Cerebellar nuclear complex (tissue), 1 donor: ENCODE results near the gene AKT1.

Experiments
- DNase-seq, 2 experiments: peaks; one replicate each; lab custom pipeline; 2025; lab: John Stamatoyannopoulos, UW

The AKT1 gene

DNA sequence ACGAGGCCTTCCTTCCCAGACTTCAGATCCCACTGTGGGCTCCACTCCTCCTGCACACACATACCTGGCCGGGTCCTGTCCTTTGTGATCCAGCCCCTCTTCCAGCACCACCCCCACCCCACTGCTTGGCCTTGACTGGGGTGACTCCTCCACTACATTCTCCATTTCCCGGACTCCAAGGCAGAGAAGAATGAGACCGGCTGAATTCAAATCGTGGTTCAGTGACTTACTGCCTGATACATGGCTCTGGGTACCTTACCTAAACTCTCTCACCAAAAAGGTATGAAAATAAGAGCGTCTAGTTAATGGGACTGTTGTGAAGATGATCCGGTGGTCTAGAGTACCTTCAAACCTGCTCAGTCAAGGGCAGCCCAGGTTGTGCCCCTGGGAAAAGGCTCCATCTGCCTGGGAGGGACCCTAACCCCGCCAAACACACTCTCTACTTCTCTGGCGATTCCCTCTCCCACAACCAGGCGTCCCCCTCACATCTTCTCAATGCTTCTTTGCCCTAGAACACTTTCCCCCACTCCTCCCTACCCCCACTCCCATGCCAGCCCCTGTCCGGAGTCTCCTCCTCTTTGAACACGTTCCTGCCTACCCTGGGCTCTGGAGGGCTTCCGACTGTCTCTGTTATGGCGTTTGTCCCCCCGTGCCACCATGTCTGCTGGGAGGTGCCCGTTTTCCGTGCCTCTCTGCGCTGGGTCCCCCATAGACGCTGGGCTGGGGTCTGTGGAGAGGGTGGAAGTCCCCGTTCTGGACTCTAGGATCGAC lies 3.9 kb upstream of the AKT1 start:
- DNase-seq = no peak

DNA sequence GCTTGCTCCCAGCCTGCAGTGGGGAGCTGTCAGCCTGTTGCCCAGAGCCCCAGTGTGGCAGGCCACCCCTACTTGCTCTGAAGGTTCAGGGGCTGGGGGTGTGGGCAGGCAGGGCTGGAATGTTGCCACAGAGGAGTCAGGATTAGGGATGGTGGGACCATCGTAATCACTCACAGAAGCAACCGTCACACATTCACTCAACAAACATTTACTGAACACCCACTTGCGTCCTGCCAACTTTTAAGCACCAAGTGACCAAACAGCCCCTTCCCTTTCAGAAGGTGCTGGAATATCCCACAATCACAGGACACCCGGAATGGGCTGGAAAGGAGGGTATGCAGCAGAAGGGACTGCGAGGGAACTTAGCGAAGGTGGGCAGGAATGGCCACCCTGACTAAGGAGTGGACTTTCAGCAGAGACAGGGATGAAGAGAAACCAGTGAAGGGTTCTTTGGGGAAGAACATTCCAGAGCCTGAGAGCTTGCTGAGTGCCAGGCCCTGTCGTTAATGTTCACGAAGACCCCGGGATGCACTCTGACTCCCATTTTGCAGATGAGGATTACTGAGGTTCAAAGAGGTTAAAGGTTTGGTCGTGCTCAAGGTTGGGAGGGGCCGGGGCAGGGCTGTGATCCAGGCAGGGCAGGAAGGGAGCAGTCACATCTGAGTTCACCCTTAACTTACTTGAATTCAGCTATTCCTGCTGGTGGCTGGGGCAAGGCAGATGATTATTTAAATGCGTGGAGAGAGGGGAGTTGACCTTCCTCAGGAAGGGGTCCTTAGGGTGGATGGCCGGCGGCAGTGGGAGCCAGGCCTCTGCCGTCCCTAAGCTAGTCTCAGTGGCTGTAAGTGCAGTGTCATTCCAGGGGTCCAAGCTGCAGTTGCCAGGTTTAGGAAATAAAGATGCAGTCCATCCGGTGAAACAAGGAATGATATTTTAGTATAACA lies 3.0 kb upstream of the AKT1 start:
- DNase-seq = no peak

DNA sequence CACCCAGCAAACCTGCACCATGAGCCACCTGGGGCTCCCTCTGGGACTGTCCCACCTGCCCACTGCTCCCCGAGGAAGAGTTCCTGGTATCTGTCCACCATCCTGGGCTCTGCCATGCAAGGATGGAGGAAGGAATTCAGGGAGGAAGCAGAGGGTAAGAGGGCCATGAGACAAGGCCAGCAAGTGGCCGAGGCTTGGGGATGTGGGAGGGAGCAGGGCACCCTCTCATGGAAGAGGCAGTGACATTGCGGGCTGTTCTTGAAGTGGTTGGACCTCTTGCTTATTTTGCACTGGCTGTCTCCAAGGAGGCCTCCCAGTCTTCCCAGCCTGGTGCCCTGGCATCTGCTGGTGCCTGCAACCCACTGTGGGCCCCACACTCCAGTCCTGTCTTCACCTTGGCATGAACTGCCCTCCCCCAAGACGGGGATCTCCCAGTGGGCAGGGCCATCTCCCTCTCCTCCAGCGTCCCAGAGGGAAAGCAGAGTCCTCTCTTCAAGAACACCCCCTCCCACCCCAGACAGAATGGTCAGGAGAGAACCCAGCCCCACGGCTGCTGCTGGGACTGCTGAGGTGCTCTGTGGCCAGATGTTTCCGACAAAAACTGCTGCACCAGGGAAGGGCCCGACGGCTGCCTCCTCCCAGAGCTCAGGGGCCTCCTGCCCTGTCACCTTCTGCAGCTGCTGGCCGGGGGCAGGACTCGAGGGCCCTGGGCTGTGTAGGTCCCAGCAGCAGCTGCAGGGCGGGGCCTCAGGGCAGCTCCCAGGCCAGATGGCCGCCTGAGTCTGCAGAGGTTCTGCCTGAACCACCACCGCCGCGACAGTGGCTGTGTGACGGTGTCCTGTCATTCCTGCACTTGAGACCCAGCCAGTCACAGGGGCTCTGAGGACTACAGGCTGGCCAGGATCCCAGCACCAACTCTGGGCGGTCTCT lies 1.8 kb upstream of the AKT1 start:
- no peak for DNase-seq

GRCh38 chr14:104796687-104797081 lies 1.1 kb upstream of the AKT1 start:
- DNase-seq = no peak

DNA sequence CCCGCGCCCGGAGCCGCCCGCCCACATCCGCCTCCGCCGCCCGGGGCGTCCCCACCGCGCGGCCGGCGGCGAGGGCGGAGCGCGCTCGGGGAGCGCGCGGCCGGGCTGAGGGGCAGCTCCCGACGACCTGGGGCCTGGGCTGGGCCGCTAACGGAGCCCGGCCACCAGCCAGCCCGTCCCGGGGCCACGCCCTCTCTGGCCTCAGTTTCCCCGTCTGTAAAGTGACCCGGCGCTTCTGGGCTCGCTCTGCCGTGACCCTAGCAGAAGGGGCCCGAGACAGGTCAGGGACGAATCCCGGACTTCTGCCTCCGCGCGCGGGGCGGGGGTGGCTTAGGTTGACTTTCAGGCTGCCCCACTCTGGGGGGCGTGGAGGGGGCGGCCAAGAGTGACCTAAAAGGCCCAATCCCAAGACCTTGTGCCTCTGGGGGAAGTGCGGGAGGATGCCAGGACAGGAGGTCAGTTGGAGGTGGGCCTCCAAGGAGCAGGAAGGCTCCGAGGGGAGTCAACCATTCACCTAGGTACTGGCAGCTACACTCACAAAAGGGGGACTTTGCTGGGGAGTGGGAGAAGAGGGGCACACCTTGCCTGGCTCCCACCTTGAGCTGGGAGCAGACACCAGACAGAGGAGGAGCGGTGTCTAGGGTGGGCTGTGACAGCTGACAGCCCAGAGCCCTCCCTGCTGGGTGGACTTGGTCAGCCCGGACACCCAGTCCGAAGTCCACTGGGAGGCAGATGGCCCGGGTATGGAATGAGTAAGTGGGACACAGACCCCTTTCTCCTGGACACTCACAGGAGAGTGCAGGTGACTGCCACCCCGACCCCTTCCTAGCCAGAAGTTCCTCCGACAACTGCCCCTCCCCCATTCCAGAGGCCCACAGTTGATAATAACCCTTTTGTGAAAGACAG lies 486 bp upstream of the AKT1 start:
- DNase-seq = no peak

DNA sequence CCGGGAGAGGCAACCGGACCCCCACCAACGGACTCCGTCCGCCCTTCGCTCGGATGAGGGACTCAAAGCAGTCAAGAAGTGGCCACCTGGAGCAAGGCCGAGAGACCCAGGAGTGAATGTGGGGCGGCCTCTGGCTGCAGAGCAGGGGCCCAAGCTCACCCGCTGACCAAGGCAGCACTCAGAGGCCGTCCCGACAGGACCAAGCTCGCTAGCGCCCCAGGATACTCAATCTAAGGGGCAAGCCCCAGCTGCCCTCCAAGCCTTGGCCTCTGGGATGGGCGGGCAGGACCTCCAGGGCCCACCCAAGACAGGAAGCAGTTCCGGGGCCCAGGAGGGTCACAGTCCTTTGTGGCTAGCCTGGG lies 936 bp downstream of the AKT1 start:
- no peak for DNase-seq

DNA sequence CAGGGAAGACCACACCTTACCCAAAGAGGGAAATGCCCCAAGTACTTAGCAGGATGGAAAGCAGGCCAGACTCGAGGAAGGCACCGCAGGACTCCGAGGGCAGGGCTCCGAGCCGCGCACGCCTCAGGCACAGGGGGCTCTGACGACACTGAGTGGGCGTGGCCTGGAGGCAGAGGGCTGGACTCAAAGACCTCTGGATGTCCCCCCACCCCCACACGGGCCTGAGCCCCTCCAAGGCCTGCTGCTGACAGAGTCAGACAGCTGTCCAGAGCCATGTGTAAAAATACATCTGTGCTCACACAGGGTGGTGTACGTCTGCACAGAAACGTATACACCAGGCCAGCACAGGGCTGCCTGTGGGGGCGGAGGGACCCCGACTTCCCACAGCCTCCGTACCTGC lies 1.4 kb downstream of the AKT1 start:
- no peak for DNase-seq

DNA sequence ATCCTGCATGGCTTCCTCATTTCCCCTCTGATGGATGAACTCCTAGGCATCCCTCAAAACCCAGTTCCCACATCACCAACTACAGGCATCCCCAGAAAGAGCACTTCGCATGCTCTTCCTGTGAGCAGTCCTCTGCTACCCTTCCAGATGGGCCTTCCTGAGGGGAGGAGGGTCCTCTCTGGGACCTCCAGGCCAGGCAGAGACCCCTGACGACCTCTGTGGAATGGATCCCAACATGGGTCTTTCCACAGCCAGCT lies 1.9 kb downstream of the AKT1 start:
- DNase-seq = no peak

GRCh38 chr14:104792945-104793702 lies 2.4 kb downstream of the AKT1 start:
- no peak for DNase-seq

DNA sequence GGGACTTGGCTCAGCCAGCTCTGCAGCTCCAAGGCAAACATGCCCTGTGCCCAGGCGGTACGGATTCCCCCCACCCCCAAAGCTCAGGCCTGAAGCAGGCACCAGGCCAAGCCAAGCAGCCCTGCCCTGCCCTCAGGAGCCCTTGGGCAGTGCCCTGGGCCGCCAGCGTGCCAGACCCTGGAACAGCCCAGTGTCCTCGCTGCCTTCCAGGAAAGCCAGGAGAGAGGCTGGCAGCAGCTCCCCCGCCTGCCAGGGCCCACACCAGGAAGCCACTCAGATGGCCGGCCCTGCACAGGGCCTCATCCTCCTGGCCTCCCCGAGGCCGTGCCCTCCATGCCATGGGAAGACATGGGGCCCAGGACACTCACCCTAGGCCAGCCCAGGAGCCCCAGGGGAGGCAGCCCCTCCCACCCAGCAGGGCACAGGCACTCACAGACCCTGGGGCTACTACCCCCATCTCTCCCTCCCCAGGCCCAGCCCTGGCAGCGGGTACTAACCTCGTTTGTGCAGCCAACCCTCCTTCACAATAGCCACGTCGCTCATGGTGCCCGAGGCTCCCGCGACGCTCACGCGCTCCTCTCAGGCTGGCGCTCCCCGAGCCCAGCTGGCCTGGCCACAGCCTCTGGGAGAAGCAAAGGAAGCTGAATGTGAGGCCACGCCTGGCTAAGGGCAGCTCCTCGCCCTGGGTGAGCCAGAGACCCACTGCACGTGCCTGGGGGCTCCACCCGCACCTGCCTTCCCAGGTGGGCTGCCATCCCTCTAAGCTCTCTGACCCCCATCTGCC lies 3.3 kb downstream of the AKT1 start:
- no peak for DNase-seq

DNA sequence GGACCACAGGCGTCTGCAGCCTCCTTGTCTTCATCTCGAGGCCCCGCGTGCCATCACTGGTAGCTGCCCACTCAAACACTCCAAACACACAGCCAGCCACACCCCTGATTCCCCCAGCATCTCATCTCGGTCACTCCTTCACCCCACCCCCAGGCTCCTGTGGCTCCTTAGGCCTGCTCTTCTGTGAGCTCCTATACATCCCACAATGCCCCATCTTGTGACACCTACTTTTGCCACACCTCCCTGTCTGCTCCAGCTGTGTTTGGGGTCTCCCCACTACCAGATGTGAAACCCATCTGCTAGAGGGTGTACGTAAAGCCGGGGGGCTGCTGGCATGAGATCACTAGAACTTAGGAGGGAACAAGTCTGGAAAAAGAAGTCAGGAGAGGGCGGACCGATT lies 4.1 kb downstream of the AKT1 start:
- DNase-seq = no peak

- DNase-seq = no peak
These were observed 5.5 kb downstream of the AKT1 start for GRCh38 chr14:104789752-104790743.

DNA sequence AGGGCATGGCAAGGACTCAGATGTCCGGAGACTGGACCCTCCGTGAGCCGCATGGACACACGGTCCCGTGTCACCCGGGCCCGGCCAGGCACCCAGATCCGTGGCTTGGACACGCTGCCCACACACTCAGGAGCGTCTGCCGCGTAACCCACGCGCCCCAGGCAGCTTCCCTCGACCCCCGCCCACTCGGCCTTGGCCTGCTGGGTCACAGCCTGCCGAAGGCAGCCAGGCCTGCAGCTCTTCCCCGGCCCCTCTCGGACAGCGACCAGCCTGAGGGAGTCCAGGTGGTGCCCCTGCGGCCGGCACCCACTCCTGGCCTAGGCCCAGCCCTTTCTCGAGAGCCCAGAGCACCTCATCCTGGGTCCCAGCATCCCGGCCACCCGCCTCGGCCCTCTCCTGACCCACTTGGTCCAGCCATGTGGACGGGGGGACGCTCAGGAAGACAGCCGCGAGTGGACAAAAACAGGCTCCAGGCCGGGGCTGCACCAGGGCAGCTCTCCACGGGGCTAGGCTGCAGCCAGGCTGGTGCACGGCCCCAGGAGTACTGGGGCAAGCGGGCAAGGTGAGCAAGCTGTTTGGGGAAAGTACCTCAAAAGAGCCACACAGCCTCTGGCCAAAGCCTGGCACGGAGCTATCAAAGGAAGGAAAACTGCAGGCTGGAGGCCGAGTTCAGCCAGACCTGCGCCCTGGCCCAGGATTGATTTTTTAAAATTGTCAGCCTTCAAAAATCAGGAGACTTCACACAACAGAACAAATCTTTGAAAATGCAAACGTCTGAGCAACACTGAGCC lies 6.5 kb downstream of the AKT1 start:
- no peak for DNase-seq

GRCh38 chr14:104788161-104788818 lies 7.3 kb downstream of the AKT1 start:
- no peak for DNase-seq

- DNase-seq = no peak
These were observed 7.8 kb downstream of the AKT1 start for GRCh38 chr14:104787736-104788135.

DNA sequence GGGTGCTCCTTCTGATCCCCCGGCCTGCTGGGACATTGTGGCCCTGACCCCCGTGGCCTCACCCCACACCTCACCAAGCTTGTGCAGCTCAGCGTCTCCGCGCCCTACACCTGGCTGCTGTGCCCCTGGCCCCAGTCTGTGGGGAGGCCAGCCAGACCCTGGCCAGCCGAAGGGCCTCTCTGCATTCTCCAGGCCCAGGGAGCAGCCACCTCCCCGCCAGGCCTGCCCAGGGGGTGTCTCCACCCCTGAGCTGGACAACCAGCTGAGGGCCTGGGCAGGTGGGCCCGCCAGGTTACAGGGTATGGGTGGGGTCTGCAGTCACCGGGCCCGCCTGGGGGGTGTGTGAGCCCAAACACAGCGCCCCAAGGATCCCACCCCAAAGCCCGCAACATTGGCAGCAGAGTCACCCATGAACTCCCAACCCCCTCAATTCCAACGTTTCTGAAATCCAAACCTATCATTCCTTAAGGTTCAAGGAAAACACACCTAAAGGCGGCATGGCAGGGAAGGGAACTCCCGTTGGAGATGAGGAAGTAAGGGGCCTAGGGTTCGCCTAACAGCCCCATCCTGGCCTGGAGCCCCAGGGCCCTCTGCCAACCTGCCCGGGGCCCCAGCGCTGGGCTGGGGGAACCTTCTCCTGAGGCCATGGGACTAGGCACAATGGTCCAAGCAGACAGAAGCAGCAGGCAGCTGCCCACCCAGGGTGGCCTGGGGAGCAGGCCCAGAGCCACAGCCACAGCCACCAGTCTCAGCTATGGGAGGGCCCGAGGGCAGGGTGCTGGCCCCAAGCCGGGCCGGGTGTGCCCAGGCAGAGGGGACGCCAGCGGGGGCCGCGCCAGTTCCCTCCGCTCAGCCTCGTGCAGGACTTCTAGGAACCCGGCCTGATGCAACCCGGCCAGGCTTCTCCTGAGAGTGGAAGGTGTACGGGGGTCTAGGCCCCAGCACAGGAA lies 8.5 kb downstream of the AKT1 start:
- no peak for DNase-seq
